AG08395 (cell line): ENCODE measurements around the gene FRMPD4.

ENCODE experiments used
- DNase-seq: peaks from one replicate; pipeline ENCODE4 v3.0.0; 2012; ENCODE audit warnings: mixed read lengths, low spot score

FRMPD4 gene

GRCh38 chrX:12768491-12768890 lies 630.2 kb downstream of the FRMPD4 start:
- no peak for DNase-seq

- peak; percentile 17 for DNase-seq
Measured at GRCh38 chrX:12770440-12770839, 632.2 kb downstream of the FRMPD4 start.

- DNase-seq: peak; percentile 26
Measured at GRCh38 chrX:12771445-12772069, 633.3 kb downstream of the FRMPD4 start.
